AG09309 (cell line): ENCODE data around the gene MTTP.

Experiments used
- DNase-seq: peaks from one replicate; pipeline ENCODE4 v3.0.0-alpha.2; 2010; ENCODE audit warnings: low read depth
- H3K4me3 ChIP-seq: 2 replicates; pipeline ENCODE4 v1.5.1; 2011; ENCODE audit warnings: mild to moderate bottlenecking, low read depth, low read length, moderate library complexity; ENCODE audit not compliant: control insufficient read depth
- TF ChIP-seq, protein P1 (sequence below): IDR thresholded peaks from 2 replicates; pipeline ENCODE4 v1.5.1; 2011; ENCODE audit warnings: mild to moderate bottlenecking, low read depth, low read length, inconsistent platforms; ENCODE audit not compliant: insufficient read depth, control insufficient read depth; ENCODE audit errors: missing control alignments

The MTTP gene

DNA sequence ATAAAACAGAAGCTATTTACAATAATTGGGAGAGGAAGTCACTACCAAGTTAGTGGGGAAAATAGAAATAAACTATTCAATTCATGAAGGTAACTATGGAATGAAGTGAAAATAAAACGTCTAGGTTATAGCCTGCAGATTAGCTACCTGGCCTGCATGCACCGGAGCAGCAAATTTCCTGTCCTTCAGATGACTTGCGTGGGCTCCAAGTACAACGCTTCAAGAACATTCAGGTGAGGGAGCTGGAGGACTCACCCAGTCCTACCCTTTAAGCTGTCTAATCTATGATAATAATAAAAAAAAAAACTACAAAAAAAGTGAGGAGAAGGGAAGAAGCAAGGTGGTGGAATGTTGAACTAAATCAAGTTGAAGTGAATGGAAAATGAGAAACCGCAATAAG is 69.8 kb downstream of the MTTP start:
- TF ChIP-seq, protein P1, sequence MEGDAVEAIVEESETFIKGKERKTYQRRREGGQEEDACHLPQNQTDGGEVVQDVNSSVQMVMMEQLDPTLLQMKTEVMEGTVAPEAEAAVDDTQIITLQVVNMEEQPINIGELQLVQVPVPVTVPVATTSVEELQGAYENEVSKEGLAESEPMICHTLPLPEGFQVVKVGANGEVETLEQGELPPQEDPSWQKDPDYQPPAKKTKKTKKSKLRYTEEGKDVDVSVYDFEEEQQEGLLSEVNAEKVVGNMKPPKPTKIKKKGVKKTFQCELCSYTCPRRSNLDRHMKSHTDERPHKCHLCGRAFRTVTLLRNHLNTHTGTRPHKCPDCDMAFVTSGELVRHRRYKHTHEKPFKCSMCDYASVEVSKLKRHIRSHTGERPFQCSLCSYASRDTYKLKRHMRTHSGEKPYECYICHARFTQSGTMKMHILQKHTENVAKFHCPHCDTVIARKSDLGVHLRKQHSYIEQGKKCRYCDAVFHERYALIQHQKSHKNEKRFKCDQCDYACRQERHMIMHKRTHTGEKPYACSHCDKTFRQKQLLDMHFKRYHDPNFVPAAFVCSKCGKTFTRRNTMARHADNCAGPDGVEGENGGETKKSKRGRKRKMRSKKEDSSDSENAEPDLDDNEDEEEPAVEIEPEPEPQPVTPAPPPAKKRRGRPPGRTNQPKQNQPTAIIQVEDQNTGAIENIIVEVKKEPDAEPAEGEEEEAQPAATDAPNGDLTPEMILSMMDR, result no peak
- no peak for DNase-seq
- no peak overlapping the region for H3K4me3 ChIP-seq

DNA sequence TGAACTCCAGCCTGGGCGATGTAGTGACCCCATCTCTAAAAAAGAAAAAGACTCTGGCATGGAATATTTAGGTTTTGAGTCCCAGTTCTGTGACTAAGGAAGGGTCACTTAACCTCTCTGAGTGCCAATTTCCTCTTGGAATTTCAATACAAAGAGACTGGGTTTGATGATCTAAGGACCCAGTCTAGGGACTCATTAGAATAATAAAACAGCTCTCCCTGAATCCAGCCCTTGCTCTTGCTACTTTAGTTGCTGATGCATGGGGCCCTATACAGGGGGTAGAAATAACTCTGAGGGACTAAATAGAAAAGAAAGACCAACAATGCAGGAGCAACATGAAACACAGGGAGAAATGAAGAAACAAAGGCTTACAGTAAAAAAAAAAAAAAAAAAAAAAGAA is 70.4 kb downstream of the MTTP start:
- H3K4me3 ChIP-seq, result no peak overlapping the region

DNA sequence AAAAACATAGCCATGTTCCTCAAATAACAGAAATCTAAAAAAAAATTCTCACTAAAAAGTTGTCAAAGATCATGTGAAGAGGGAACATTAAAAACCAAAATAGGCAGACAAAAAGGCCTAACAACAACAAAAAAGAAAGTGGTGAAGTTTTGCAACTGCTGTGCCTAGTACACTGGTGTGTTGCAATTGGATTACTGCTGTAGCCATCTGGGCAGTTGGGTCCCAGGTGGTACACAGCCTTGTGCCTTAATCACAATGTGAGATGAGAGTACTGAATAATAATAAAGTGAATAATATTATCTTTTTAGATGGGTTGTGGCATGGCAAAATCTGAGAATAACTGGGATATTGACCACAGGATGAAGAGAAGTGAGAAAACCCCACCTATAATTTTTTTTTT is 71.0 kb downstream of the MTTP start:
- TF ChIP-seq, protein P1, result no peak
- H3K4me3 ChIP-seq, result no peak overlapping the region
- DNase-seq, result no peak

More for the DNA sequence above, 70.4 kb downstream of the MTTP start:
- TF ChIP-seq, protein P1, result no peak
- DNase-seq, result no peak

DNA sequence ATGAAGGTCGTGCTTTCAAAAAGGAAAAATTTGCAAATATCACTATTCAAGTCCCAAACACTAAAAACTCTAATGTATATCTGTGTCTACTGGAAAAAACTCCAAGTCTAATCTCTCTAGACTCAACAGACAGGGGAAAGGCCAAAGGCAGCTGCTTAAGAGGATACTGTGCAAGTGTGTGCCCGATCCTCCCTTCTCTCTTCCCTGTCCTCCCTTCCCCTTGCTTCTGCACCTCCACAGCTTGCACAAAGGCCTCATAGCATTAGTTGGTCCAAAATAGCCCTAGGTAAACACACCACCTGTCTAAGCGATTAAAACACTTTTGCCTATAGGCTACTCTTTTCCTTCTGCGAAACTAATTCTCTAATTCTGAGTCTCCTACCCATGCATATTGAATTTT is 72.4 kb downstream of the MTTP start:
- TF ChIP-seq, protein P1, result no peak
- H3K4me3 ChIP-seq, result no peak overlapping the region
- no peak for DNase-seq

DNA sequence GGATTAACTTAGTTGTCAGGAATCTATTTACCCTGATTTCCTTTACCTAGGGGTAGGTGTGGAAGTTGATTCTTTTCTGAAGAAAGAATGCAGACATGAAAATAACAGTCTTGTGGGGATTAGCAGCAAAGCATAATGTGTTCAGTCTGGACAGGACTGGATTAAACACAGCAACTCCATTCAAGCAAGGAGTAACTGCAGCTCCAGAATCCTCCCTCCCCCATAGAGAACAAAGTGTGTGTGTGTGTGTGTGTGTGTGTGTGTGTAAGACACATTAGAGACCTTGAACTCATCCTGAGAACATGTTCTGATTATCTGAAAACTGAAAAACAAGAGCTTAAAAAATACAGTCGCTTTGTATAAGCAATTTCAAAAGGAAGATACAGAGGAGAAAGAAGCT is 73.7 kb downstream of the MTTP start:
- DNase-seq, result no peak
- H3K4me3 ChIP-seq, result no peak overlapping the region
- TF ChIP-seq, protein P1, result no peak

DNA sequence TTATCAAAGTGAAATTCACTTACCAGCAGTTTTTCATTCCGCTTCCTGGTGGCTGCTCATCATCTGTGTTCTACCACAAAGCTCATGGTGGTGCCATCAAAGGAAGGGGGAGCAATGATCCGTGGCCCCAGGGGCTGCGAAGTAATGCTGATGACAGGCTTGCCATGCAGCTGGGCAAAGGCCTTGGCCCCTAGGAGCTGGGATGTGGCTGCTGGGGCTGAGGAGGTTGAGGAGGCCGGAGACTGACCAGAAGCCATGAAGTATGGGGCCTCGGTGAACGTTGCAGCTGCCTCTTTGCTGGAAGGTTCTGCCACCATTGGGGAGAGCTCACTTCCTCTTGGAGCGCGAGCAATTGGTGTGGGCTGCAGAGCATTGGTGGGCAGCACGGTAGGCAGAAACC is 74.6 kb downstream of the MTTP start:
- DNase-seq, result no peak
- TF ChIP-seq, protein P1, result no peak
- H3K4me3 ChIP-seq, result no peak overlapping the region

DNA sequence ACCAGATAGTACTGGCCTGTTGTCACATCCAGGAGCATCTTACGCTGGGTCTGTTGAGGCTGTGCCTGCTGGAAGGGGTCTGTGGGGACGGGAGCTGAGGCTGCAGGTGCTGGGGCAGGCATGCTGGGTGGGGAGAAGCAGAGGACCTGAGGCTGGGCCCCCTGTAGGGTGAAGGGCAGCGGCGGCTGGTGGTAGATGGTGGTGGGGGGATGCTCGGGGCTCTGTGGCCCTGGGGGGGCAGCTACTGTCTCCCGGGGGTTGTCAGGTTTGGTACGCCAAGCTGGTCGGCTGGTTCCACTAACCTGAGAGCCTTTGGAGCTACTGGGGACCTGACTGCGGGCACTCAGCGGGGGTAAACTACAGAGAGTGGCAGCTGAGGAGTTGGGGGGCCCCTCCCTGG is 75.2 kb downstream of the MTTP start:
- no peak for DNase-seq
- H3K4me3 ChIP-seq, result no peak overlapping the region
- TF ChIP-seq, protein P1, result no peak
